GM18519 (cell line): Measurements from ENCODE around the gene NOG.

ENCODE experiments used
- ATAC-seq: cut with Tn5 transposase; IDR thresholded peaks from one replicate; pipeline ENCODE4 v1.9.1; 2021; ENCODE audit warnings: mild to moderate bottlenecking, moderate library complexity; ENCODE audit not compliant: unreplicated experiment, low FRiP score

The NOG gene

DNA sequence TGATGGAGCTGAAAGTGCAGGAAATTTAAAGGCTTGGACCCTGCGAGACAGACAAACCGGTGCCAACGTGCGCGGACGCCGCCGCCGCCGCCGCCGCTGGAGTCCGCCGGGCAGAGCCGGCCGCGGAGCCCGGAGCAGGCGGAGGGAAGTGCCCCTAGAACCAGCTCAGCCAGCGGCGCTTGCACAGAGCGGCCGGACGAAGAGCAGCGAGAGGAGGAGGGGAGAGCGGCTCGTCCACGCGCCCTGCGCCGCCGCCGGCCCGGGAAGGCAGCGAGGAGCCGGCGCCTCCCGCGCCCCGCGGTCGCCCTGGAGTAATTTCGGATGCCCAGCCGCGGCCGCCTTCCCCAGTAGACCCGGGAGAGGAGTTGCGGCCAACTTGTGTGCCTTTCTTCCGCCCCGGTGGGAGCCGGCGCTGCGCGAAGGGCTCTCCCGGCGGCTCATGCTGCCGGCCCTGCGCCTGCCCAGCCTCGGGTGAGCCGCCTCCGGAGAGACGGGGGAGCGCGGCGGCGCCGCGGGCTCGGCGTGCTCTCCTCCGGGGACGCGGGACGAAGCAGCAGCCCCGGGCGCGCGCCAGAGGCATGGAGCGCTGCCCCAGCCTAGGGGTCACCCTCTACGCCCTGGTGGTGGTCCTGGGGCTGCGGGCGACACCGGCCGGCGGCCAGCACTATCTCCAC, at the start of gene NOG:
Gene NOG, plus strand, starts transcription at position 54 of the 674 bp plus-strand sequence. Its CDS starts 525 bp downstream, at position 579.
- ATAC-seq: no peak

DNA sequence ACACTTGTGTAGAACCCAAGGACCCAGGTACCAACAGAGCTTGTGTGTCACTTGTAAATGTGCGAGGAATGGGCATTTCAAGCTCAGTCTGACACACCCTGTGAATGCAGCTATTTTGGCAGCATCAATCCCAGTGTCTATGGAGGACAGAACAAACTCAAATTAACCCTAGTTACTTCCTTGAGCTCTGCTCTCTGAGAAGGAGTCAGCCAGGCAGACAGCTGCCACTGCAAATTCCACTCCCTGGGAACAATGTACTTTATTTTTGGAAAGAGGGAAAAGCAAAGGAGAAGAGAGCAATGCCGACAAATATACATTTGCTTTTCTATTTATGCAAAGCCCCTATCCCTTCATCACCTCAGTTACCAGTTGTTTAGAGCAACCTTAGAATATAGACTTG, 48.4 kb upstream of the NOG start:
- no peak for ATAC-seq

DNA sequence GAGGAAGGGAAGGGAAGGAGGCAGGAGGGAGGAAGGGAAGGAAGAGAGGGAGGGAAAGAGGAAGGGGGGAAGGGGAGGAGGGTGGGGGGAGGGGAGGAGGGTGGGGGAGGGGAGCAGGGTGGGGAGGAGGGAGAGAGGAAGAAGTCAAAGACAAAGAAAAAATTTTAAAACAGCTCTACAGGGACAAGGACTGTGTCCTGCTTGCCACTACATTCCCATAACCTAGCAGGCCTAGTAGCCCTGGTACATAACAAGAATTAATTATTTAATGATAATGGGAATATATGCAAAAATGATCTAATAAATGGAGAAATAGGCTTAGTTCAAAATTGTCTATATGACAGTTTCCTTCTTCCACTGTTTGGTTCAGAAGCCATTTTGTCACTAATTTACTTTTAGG, 47.6 kb upstream of the NOG start:
- no peak for ATAC-seq

DNA sequence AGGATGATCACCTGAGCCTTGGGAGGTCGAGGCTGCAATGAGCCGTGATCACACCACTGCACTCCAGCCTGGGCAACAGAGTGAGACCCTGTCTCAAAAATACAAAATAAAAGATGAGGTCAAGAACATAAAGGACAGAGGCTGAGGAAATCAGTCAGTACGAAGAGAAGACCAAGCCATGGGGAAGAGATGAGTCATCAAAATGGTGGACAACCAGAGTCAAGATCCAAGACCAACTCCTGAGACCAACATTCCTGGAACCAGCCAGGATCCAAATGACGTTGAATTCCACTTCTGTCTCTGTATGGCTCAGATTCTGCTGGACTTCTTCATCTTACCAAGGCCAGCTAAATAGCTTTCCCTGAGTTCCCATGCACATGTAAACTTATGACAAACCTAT, 44.8 kb upstream of the NOG start:
- no peak for ATAC-seq

DNA sequence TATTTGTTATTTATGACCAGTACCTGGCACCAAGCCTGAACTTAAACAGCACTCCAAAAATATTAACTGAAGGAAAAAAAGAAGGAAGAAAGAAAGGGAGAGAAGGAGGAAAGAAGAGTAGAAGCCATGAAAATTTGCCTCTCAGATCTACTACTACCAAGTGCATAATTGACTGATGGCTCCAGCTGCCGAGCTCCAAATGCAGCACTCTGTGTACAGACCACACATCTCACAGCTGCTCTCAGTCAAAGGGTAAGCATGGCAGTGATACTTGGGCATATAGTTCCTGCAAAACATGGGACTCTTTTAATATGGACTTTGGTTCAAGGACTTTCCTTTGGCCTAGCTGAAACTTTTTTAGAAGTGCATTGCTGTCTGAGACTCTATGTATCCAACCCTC, 44.0 kb upstream of the NOG start:
- no peak for ATAC-seq

DNA sequence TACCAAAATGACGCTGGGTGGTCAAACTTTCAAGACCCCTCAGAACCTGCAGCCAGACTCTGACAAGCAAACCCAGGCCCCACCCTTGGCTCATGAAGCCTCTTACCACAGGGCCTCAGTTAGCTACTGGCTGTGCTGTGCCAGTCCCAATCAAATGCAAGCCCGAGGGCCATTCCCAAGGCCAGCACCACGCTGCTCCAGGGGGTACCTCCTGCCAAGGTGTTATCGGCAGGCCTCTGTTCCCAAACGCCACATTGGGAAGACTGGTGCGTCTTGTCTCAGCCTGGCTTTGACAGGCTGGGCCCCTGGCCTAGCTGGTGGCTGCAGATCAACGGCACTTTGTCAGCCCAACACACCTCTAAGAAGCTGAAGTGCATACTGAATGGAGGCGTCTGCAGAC, 35.8 kb upstream of the NOG start:
- no peak for ATAC-seq

DNA sequence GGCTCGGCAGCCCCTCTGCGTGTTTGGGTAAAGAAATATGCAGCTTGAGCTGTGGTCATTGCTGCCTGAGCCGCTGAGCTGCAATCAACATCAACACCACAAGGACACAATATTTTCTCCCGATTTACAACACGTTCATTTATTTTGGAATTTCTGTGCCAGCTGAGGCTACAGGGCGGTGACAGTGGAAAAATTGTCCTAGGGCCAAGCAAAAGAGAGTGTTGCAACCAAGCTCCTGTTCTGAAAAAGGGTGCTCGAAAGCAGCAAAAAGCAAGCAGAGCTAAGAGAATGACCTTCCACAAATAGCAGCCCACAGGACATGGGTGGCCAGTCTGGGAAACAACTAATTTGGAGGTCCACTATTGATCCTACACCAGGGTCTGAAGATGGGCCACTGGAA, 35.4 kb upstream of the NOG start:
- ATAC-seq: no peak

DNA sequence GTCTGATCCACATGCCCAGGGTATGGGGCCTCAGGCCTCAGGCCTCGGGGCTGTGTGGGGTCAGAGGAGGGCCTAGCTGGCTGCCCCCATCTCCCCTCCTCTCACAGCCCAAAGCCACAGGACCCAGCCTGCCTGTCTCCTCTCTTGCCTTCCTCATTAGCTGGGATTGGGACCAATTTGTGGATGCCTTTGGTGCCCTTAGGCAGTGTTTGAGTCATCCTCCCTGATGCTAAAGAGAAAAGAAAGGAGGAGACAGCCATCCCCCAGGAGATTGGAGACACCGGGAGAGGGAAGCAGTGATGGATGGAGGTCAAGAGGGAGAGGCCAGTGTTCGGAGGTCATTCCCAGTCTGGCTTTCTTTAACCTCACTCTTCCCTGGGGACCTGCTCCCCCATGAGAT, 23.3 kb upstream of the NOG start:
- ATAC-seq: no peak

DNA sequence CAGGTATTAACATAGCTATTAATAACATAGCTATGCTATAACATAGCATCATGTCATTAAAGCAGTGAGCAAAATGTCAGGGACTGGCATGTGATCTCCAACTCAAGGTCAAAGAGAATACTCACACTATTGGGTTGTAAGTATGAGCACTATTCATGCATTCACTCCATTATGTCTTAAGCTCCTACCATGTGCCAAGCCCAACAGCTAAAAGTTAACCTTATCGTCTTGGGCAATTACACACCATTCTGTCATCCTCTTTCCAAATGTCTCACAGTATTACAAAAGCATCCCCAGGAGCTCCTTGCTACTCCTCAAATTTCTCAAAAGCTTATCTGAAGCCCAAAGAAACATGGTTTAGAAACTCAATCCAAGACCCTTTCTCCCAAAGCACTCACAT, 22.0 kb upstream of the NOG start:
- no peak for ATAC-seq

DNA sequence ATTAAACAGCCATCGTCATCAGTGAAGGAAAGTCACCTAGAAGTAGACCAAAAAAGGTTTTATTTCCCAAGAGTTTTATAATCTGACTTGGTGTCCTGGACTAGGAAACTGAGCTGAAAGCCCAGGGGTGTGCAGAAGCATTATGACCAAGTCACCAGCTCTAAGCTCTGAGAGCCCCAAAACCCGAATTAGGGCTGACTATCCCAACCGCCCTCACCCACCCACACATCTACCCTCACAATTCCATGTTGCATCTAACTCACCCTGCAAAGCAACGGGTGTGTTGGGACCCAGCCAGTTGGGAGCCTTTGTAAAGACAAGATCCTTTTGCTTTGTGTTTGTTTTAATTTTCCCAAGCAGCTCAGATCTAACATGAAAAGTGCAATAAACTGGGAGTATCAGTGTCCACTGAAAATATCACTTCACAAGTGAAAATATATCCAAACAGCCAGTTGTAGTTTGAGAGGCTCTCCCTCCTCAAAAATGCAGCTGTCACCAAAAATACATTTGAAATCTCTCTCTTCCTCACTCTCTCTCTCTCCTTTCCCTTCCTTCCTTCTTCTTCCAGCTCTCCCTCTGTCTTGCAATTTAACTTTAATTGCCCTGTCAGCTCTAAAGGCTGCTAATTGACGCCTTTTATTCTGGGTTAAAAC, 16.2 kb upstream of the NOG start:
- no peak for ATAC-seq

DNA sequence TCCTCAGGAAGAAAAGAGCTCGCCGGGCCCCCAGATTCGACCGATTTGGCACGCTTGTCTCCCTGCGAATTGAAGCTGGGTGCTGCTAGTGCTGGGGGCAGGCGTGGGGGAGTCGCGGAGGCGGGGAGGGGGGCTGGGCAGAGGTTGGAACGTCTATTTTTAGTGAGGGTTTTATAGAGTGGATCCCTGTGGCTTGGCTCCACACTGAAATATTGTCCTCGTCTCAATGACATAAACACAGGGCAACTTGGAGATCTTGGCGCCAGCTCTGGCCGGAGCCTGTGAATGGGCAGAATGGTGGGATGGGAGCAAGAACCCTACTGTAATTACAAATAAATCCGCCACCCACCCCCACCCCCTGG, 15.7 kb upstream of the NOG start:
- ATAC-seq: no peak

DNA sequence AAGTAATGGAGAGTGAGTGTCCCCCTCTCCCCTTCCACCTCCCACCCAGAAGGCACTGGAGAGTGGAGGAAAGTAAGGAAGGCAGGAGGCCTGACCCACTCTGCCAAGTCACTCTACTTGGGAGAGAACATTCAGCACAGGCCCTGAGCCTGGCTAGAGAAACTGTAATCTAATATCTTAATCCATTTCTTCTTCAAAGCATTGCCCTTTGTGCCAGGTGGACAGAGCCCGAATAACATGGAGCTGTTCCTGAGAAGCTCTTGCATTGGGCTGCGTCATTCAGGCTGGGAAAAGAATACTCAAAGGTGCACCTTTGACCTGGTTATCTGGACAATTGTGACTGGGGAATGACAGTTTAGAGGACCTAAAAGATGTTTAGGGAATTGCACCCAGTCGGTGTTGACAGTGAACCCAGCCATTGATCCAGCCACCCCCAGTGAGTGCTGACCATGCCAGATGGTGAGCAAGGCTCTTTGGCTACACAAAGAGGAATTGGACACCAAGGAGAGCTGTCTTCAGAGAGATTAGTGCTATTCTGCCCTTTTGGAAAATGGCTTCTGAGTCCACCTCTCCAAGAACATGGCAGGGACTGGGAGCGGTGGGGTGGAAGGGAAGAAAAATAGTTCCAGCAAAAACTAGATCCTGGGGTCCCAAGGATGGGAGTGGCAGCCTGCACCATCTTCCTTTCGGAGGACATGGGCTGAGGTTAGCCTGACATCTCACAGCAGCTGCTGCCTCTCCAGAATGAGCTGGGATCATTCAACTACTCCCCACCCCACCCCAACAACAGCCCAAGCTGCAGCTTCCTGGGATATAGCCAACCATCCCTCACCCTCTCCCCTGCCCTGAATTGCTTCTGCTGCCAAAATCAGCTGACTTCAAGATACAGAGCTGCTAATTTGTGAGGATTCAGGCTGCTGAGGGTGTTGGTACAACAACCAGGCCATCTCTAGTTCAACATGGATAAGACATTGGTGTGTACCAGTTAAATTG, 11.6 kb upstream of the NOG start:
- ATAC-seq: no peak

DNA sequence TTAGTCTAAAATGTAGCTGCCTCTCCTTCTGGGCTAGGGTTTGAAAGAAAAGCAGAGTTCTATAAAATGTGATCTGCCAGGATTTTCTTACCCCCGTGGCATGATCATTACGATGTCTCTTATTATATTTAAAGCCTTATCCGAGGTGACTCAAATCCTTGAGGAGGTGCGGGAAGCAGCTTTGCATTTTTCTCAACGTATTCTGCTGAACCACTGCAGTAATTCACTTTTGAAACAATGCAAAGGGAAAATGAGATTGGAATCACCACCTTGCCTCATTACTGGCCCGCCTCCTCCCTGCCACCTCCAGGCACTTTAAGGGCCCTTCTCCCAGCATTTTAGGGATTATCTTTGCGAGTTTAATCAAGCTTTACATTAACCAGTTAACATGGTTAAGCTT, 9.7 kb upstream of the NOG start:
- no peak for ATAC-seq

DNA sequence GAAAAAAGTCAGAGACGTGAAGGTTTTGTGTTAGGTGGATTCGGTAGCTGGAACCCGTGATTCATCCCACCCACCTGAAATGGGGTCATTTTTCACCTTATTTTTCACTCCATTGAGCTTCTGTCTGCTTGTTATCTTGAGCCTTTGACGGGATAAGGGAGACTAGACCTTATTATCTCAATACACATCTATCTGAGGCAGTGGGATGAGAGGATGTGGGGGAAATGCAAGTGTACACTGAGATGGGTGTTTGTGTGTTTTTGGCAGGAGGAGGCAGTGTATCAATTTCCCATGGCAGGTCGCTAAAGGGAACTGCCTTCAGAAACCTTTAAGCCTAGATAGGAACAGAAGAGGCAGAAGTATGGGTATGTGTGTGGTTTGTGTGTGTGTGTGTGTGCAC, 6.2 kb upstream of the NOG start:
- ATAC-seq: no peak

DNA sequence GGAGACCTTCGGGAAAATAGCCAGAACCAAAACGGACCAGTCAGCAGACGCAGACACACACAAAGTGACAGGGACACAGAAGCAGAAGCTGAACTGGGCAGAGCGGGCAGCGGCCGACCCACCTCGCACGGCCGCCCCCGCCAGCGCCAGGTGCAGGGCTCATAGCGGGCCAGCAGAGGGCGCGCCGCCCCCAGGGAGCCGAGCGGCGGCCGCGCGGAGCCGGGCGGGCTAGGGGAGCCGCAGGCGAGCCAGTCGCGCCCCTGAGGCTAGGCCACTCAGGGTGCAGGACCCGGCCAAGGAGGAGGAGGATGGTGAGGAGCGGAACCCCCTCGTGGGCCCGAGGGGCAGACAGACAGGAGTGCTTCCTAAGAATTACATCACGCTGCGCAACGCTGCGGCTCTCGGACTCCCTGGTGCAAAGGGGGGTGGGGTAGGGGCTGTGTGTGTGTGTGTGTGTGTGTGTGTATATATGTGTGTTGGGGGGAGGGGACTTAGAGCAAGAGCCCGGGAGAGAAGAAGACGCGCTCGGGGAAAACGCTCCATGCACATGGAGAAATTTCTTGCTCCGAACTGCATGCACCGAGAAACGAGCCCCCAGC, 913 bp upstream of the NOG start:
- peak; percentile 60 for ATAC-seq

DNA sequence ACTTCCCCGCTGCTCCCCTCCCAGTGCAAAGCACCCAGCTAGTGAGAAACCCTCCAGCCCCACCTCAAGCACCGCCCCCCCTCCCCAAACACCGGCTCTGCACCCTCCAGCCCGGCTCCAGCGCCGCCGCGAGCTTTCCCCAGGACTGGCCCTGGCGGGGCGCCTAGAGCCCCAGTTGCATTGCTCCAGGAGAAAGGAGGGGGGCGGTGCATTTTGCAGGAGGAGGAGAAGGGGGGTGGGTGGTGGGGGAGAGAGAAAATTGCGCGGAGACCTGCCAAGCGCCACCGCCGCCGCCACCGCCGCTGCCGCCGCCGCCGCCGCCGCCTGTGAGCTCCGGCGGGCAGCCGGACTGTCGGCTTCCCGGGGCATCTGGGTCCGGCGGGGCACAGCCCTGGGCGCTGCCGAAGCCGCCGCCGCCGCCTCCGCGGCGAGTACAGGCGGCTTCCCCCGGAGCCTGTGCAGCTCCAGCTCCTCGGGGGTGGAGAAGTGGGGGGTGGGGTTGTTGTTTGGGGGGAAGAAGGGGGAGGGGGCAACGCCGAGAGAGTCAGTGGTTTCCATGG, 333 bp upstream of the NOG start:
- no peak for ATAC-seq

DNA sequence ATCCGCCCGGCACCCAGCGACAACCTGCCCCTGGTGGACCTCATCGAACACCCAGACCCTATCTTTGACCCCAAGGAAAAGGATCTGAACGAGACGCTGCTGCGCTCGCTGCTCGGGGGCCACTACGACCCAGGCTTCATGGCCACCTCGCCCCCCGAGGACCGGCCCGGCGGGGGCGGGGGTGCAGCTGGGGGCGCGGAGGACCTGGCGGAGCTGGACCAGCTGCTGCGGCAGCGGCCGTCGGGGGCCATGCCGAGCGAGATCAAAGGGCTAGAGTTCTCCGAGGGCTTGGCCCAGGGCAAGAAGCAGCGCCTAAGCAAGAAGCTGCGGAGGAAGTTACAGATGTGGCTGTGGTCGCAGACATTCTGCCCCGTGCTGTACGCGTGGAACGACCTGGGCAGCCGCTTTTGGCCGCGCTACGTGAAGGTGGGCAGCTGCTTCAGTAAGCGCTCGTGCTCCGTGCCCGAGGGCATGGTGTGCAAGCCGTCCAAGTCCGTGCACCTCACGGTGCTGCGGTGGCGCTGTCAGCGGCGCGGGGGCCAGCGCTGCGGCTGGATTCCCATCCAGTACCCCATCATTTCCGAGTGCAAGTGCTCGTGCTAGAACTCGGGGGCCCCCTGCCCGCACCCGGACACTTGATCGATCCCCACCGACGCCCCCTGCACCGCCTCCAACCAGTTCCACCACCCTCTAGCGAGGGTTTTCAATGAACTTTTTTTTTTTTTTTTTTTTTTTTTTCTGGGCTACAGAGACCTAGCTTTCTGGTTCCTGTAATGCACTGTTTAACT, 1.0 kb downstream of the NOG start:
- no peak for ATAC-seq

DNA sequence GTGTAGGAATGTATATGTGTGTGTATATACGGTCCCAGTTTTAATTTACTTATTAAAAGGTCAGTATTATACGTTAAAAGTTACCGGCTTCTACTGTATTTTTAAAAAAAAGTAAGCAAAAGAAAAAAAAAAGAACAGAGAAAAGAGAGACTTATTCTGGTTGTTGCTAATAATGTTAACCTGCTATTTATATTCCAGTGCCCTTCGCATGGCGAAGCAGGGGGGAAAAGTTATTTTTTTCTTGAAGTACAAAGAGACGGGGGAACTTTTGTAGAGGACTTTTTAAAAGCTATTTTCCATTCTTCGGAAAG, 1.6 kb downstream of the NOG start:
- ATAC-seq: no peak

DNA sequence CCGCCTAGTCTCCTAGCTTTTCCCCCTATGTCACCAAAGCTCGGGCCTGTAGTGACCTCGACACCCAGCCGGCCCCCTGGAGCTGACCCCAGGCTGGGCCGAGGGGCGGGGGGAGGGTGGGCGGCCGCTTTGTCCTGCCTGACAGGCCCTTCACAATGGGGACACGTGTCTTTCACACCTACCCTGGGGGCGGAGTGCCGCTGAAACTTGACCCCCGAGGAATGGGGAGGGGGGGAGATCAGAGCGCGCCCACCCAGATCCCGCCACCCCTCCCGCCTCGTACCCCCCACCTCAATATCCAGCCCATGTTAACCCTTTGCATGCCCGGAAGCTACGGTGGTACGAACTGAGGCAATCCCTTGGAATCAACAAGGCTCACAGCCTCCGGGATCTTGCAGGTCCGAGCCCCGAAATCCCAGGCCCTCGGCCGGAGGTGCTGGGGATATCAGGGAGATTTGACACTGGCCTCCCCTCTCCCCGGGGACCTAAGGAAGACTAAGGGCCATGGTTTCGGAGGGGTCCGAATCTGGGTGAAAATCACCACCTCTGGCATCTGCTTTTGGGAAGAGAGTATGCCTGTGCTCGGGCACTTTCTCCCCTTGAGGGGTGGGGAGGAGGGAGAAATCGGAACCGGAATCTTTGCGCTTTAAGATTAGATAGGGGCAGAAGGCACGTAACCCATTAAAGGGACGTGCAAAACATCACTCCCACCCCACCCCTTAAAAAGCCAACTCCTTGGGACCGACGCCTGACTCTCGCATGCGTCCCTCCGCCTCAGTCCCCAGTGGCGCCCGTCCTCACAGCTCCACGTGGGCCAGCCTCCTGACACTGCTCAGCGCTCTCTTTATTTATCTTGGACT, 2.6 kb downstream of the NOG start:
- ATAC-seq: no peak
